HG03060 (cell line): ENCODE measurements around the gene FBXO5.
A peak's percentile ranks its signal among the peaks of the same experiment; 100 is the strongest.
"Not testable (repeated sequence)": the region's sequence is repeated elsewhere in the genome, so short reads cannot be mapped to it uniquely, and the experiment has no call there.

ENCODE experiments used
- ATAC-seq: cut with Tn5 transposase; IDR thresholded peaks from one replicate; pipeline ENCODE4 v1.9.1; 2021; ENCODE audit warnings: low read depth, moderate number of reproducible peaks; ENCODE audit not compliant: unreplicated experiment

The FBXO5 gene

GRCh38 chr6:152993847-152994246 lies 11.0 kb upstream of the FBXO5 start:
- no peak for ATAC-seq

DNA sequence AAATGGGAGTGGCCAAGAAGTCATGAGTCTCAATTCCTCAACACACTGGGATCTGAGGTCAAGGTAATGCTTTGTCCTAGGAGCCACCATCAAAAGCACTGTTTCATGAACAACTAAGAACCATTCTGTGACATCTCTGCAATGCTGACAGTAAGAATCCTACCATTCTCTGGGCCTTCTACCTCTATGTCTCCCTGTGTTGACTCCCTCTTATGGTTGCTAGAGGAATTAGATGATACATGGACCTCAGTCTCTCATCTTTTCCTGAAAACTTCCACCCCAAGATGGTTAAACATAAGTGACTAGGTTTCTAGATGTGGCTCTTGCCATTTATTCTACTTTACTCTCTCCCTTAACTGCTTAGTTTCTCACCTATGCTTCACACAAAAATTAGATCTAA lies 10.6 kb upstream of the FBXO5 start:
- no peak for ATAC-seq

DNA sequence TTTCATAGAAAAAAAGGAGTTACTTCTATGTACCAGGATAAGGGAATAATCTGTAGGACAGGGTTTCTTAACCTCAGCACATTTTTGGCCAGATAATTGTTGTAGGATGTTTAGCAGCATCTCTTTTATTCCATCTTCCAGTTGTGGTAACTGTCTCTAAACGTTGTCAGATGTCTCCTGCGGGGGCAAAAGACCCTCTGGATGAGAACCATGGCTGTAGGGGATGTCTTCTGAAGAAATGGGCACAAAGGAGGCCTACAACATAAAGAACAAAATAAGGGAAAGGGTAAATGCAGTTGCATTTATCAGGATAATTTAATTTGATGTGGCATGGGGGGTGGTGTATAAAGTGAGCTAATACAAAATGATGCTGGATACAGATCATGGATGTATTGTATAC lies 4.1 kb upstream of the FBXO5 start:
- no peak for ATAC-seq

GRCh38 chr6:152985300-152985699 lies 2.5 kb upstream of the FBXO5 start:
- ATAC-seq = not testable (repeated sequence)

- peak; percentile 24 for ATAC-seq
Measured at GRCh38 chr6:152984513-152984872, 1.7 kb upstream of the FBXO5 start.

DNA sequence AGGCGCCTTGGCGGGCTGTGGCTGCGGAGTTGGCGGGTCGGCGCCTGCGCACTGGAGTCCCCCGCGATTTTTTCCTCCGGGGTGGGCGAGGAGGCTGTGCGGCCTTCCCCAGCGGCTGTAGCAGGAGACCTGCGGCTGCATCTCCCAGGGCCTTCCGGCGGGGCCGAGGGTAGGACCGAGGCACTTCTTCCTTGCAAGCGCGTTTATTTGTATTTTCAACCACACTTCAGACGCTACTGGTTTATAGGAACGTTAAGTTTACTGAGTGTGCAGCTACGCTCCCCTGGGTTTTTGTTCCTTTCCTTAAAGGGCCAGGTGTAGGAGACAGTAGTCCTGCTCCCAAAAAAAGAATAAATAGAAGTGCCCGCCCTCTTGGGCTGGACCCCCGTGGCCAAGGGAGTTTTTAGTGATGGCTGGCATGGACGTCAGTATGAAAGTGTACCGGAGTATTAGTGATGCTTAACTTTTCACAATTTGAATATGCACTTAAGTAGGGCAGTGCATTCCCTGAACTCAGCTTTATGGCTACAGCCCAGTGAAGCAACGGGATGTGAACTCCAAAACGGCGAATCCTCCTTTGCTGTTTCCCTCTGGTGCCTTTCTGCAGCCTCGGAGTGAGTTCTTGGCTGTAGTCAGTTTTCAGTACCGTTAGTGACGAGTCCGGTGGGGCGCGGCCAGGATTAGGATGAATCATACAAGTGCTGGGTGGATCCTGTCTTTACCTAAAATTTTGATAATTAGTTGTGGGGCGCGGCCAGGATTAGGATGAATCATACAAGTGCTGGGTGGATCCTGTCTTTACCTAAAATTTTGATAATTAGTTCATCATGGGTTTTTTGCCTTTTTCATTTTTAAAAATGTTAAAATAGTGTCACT lies 1.0 kb upstream of the FBXO5 start:
- peak; percentile 18 for ATAC-seq

DNA sequence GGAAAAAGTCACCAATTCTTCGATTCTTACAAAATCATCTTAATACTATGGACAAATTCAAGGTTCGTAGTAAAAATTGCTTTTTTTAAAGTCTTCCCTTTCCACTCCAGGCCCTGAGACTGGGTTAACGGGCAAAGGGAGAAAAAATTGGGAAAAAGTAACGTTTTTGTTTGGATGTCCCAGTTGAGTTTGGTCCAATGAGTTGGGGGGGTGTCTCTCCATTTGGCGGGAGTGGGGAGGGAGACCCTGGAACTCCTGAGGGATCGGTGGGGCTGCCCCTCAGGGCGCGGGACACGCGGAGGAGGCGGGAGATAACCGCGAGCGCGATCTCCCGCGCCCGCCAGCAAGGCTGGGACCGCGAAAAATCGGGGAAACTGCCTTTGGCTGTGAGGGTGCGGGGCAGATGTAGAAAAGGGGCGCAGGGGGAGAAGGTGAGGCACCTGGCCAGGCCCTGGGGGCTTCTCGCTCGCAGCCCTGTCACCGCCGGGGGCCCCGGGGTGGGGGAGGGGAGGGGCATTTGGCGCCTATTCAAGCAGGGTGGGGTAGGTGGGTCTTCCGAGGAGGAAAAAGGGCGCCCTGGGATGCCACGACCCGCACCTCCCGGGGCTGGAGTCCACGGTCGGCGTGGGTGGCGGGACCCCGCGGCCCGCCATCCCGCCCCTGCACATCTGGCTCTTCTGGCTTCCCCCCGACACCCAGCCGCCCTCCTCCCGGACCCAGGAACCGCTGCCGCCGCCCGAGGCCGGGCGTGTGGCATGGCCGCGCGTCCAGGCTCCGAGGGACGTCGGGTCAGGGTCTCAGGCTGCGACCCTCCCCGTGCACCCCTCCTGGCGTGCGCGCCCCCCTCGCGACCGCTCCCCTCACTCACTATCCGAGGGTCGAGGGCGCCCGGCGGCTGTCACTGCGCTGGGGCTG lies 595 bp downstream of the FBXO5 start:
- no peak for ATAC-seq

DNA sequence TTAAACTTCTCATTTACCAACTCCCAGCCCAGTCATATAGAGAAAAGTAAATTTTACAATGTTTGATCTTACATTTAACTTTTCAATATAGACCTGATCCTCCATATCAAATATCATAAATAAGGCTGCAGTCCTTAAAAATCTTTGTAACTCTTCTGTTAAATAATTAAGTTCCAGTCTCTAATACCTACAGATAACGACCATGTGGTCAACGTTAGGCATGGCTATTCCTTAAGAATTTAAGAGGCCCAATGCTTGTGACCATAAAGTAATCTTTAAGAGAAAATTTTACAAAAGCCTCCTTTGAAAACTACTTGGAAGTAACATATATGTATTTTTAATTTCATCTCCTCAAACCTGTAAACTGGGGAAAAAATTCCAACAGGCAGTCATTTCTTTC lies 1.6 kb downstream of the FBXO5 start:
- ATAC-seq = no peak

DNA sequence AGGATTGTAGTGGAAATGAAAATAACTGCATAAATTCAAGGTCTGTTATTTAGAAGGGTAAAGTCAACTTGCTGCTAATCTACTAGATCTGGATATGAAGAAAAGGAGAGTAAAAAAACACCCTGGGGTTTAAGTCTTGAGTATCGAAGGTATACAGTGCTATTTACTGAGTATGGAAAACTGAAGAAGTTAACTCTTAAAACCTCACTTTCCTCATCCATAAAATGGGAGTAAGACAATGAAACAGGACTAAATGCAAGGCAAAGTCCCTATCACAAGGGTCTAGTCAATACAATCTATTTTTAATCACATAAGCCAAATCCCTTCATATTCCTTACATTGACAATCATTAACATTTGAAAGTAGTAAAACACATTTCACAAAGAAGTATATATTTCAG lies 2.2 kb downstream of the FBXO5 start:
- ATAC-seq = no peak

GRCh38 chr6:152979116-152979515 lies 3.7 kb downstream of the FBXO5 start:
- ATAC-seq = no peak

GRCh38 chr6:152978058-152978457 lies 4.8 kb downstream of the FBXO5 start:
- ATAC-seq = no peak

- no peak for ATAC-seq
Measured at GRCh38 chr6:152977556-152977955, 5.3 kb downstream of the FBXO5 start.

- ATAC-seq = no peak
Measured at GRCh38 chr6:152976749-152977148, 6.1 kb downstream of the FBXO5 start.

DNA sequence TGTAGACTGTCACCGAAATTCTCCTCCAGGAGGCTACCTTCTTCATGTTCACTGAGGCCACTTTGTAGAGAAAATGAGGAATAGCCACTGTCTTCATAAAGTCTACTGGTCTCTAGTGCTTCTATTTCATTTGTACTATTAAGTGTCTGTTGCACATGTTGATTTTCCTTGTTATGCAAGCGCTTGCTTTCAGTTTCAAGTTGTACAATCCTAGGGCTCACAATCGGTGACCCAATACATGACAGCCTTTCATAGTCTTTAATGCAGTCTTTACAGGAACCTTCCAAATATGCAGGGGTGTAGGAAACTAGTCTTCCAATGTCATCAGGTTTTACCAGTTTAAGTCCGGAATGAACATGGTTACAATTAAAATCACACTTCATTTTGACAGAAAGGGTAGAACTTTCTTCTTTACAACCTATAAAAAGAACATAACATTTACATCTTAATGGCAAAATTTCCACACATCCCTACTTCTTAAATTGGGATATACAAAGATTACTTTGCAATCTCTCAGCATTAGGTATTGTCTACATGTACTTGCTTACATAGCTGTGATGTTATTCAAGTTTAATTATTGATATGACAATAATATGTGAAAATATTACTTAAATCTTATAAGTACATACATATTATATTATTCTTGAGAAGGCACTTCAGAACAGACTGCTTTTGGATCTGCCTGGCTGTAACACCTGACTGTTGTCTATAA lies 7.5 kb downstream of the FBXO5 start:
- ATAC-seq = no peak

GRCh38 chr6:152973916-152974315 lies 8.9 kb downstream of the FBXO5 start:
- no peak for ATAC-seq

- ATAC-seq = no peak
Measured at GRCh38 chr6:152969688-152970418, 13.0 kb downstream of the FBXO5 start.

- not testable (repeated sequence) for ATAC-seq
Measured at GRCh38 chr6:152966168-152966894, 16.5 kb downstream of the FBXO5 start.

- ATAC-seq = no peak
Measured at GRCh38 chr6:152959333-152959732, 23.5 kb downstream of the FBXO5 start.

- ATAC-seq = no peak
Measured at GRCh38 chr6:152957796-152958195, 25.0 kb downstream of the FBXO5 start.

GRCh38 chr6:152954443-152954842 lies 28.4 kb downstream of the FBXO5 start:
- no peak for ATAC-seq
